ENCODE measurements around the gene NECTIN4.
"Not testable (repeated sequence)": the region's sequence is repeated elsewhere in the genome, so short reads cannot be mapped to it uniquely, and the experiment has no call there.

Gene NECTIN4

DNA sequence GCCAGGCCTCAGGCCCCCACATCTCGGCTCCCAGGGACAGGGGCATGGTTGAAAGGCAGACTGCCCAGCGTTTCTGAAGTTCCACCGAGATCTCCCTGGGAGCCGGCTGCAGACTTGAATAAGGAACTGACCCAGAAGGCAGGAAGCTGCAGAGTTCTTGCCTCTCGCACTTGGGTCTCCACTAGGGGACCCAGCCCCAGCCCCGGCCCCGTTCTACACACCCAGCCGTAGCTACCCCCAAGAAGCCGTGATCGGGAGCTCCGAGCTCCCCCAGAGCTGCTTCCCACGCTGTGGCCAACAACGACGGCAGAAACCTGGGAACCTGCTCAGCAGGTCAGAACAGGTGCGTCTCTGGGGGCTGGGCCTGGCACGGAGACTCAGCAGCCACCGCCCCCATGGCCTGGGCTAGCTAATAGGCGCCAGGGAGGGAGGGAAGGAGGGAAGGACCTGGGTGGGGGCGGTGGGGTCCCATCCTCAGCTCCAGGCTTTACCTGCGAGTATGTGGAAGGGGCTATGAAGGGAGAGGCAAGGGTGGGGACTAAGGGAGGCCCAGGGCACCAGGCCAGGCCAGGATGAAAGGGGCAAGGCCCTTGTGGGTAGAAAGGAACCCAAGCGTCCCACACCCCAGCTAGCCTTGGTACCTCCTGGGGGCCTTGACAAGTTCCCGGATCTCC is at the start of gene NECTIN4:
TSS of gene NECTIN4 (minus strand) at position 308 of the 674 bp plus-strand sequence. CDS start at position 46, 262 bp downstream.
- DNase-seq (ENCODE audit: low read depth, low spot score), result peak; percentile 41

GRCh38 chr1:161138431-161138830 is 49.1 kb upstream of the NECTIN4 start:
- no peak for DNase-seq (ENCODE audit: low read depth, low spot score)

- DNase-seq (ENCODE audit: low read depth, low spot score), result peak; percentile 66
Observed at GRCh38 chr1:161137881-161138280, 48.5 kb upstream of the NECTIN4 start.

GRCh38 chr1:161133220-161133740 is 43.9 kb upstream of the NECTIN4 start:
- no peak for DNase-seq (ENCODE audit: low read depth, low spot score)

DNA sequence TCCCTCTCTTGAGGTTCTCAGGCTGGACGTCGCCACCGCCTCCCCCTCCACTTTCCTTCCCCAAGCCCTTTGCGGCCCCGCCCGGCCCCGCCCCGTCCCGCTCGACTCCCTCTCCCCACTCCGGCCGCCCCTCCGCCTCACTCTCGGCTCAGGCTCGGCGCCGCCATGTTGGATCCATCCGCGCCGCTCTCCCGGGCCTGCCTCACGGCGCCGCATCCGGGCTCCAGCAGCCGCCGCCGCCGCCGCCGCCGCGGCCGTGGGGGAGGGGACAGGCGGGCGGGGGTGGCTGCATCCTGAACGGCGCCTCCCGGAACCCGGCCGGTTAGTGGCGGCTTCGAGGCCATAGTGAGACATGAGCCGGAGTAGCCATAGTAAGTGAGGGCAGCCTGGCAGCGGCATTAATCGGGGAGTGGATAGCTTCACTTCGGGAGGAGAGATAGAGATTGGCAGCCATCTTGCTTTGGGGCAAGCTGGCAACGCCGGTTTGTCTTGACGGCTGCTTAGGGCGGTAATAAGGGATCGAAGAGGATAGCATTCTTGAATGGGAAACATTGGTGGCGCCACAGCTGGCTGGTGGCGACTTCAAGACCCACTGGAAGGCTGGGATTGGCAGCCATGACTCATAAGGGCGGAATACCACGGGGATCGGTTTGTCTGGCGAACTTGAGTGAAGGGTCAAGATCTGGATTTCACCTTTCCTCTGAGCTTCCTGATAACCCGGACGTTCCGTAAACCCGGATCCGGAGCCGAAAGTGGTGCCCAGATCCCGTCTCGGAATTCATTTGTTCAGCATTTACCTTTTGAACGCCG is 43.3 kb upstream of the NECTIN4 start, which contains the start of gene DEDD:
TSS of gene DEDD (minus strand) at position 258 of the 810 bp plus-strand sequence. CDS start 8,205 bp downstream, outside the sequence.
- peak; percentile 99 for DNase-seq (ENCODE audit: low read depth, low spot score)

- peak; percentile 16 for DNase-seq (ENCODE audit: low read depth, low spot score)
Observed at GRCh38 chr1:161131523-161132409, 42.4 kb upstream of the NECTIN4 start.

- no peak for DNase-seq (ENCODE audit: low read depth, low spot score)
Observed at GRCh38 chr1:161130266-161130665, 40.9 kb upstream of the NECTIN4 start.

- DNase-seq (ENCODE audit: low read depth, low spot score), result no peak
Observed at GRCh38 chr1:161128591-161129420, 39.4 kb upstream of the NECTIN4 start.

GRCh38 chr1:161127649-161128048 is 38.3 kb upstream of the NECTIN4 start:
- no peak for DNase-seq (ENCODE audit: low read depth, low spot score)

GRCh38 chr1:161122967-161123366 is 33.6 kb upstream of the NECTIN4 start:
- DNase-seq (ENCODE audit: low read depth, low spot score), result no peak

DNA sequence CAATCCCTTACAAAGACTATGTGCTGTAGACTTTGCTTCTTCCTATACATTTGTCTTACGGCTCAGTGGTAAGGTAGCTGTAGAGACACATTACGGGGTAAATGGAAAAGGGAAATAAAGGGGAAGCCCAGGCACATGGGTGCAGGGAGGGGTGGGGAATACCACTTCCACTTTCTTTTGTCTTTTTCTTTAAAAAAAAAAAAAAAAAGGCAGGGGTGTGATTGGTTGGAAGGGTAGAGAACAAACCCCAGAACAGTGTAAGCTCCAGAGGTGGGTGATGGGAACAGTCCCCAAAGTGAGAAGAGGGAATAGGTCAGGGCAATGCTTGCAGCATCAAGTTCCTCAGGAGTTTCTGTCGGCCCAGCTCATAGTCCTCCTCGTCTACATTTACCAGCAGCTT is 32.5 kb upstream of the NECTIN4 start:
- no peak for DNase-seq (ENCODE audit: low read depth, low spot score)

DNA sequence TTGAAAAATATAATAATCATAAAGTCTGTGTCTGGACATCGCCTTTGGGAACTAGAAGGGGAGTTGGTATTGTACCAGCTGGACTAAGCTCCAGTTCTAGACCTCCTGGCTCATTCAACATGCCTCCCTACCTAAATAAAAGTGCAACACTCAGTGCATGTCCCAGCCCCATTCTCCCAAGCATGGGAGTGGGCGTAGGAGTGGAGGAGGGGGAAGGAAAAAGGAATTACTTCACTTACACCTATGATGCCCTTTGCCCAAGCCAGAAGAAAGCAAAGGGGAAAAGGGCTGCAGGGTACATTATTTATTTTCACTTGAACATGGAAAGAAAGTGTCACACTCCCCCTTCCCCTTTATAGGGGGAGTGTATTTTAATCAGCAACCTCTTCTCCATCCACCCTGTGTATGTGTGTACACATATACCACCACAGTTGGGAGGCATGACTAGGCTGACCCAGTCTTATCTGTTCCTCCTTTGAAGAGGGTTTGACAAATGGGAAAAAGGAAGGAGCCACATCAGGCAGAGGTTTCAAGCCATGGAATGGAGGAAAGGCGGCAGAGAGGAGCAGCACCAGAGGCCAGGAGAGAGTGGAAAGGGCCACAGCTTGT is 31.8 kb upstream of the NECTIN4 start:
- no peak for DNase-seq (ENCODE audit: low read depth, low spot score)

DNA sequence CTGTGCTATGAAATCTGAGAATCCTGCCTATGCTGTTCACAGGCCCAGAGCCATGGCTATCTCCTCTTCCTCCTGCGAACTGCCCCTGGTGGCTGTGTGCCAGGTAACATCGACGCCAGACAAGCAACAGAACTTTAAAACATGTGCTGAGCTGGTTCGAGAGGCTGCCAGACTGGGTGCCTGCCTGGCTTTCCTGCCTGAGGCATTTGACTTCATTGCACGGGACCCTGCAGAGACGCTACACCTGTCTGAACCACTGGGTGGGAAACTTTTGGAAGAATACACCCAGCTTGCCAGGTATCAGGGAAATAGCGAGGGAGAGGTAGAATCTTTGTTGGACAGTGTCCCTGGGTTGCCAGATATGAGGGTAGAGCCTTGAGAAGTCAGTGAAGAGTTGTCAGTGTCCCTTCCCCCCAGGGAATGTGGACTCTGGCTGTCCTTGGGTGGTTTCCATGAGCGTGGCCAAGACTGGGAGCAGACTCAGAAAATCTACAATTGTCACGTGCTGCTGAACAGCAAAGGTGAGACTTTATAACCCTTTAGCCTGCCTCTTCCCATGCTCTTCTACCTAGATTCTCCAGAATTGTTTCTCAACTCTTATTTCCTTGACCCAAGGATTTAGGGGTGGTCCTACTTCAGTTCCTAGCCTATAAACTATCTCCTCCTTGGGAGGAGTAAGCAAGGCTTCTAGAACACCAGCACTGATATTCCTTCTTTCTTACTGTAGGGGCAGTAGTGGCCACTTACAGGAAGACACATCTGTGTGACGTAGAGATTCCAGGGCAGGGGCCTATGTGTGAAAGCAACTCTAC is 29.9 kb upstream of the NECTIN4 start:
- DNase-seq (ENCODE audit: low read depth, low spot score), result peak; percentile 72

DNA sequence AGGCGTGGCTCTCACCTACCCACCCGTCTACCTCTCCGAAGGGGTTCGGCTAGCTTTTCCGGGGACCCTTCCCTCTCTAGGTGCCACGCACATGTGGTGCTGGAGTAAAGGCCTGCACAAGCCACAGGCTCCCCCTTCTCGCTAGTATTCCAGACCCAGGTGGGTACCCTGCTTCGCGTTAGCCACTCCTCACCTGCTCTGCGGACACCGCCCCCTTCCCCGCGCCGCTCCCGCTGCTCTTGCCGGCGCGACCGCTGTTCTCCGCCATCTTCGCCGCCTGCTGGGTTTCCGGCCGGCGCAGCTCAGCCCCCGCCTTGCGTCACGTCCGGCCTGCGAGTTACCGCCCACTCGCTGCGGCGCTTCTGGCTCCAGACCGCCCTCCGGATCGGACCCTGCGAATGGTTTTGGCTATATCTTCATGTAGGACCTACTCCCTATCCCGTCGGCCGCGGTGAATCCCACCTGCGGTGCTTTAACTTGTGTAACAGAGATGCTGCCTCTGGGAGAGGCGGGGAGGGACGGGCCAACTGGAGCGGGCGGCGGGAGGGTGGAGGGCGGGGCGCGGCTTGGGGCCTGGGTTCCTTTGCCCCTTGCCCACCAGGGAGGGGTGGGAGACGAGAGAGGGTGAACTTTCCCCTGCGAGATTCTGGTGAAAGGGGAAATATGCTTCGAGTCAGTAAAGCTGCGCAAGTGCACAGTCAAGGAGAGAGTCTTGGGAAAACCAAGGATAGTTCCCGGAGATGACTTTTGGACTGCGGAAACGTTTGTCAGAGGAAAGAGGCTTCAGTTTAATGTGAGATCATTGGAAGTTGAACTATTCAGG is 28.6 kb upstream of the NECTIN4 start, which contains the start of the genes NIT1 and PFDN2:
TSS of gene NIT1 (plus strand) at position 347 of the 823 bp plus-strand sequence. CDS start at position 419, 72 bp downstream.
TSS of gene PFDN2 (minus strand) at position 279 of the 823 bp plus-strand sequence. CDS start at position 268, 11 bp downstream.
- DNase-seq (ENCODE audit: low read depth, low spot score), result peak; percentile 94

- not testable (repeated sequence) for DNase-seq (ENCODE audit: low read depth, low spot score)
Observed at GRCh38 chr1:161115961-161116360, 26.6 kb upstream of the NECTIN4 start.

GRCh38 chr1:161115132-161115711 is 25.9 kb upstream of the NECTIN4 start:
- DNase-seq (ENCODE audit: low read depth, low spot score), result no peak

- DNase-seq (ENCODE audit: low read depth, low spot score), result no peak
Observed at GRCh38 chr1:161114556-161114955, 25.2 kb upstream of the NECTIN4 start.

DNA sequence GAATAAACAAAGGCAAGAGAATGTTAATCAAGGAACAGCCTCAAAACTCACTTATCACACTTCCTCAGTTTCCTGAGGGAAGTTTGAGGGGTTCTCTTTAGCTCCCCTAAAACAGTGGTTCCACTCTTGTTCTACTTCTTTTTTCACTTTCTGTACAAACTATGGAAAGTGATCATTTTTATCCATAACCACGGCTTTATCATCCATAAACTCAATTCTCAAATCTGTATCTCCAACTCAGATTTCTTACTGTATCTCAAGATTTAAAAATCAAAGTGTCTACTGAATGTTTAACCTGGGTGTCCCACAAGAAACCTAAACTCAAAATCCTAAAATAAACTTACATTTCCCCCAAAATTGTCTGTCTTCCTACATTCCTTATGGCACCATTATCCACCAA is 24.6 kb upstream of the NECTIN4 start:
- DNase-seq (ENCODE audit: low read depth, low spot score), result no peak

Data from ELF-1 (cell line).